GM19035 (cell line): ENCODE data around the gene SPATA13.
"Not testable (repeated sequence)": the region's sequence is repeated elsewhere in the genome, so short reads cannot be mapped to it uniquely, and the experiment has no call there.

Experiments
- ATAC-seq: cut with Tn5 transposase; IDR thresholded peaks from one replicate; pipeline ENCODE4 v1.9.1; 2021; ENCODE audit not compliant: unreplicated experiment

SPATA13 gene

GRCh38 chr13:24160458-24161009, at the start of gene SPATA13:
Gene SPATA13 (plus strand): TSS chr13:24160720. CDS start chr13:24222930, 62,210 bp downstream.
- peak; percentile 80 for ATAC-seq

GRCh38 chr13:24112791-24113190, 47.7 kb upstream of the SPATA13 start:
- no peak for ATAC-seq

GRCh38 chr13:24115671-24116070, 44.8 kb upstream of the SPATA13 start:
- ATAC-seq: no peak

- ATAC-seq: no peak
Observed at GRCh38 chr13:24116131-24116530, 44.4 kb upstream of the SPATA13 start.

GRCh38 chr13:24118576-24118975, 41.9 kb upstream of the SPATA13 start:
- no peak for ATAC-seq

- ATAC-seq: no peak
Observed at GRCh38 chr13:24119626-24120508, 40.7 kb upstream of the SPATA13 start.

GRCh38 chr13:24122045-24122444, 38.5 kb upstream of the SPATA13 start:
- ATAC-seq: not testable (repeated sequence)

- no peak for ATAC-seq
Observed at GRCh38 chr13:24122569-24122968, 38.0 kb upstream of the SPATA13 start.

GRCh38 chr13:24123761-24124160, 36.8 kb upstream of the SPATA13 start:
- ATAC-seq: no peak

- peak; percentile 76 for ATAC-seq
Observed at GRCh38 chr13:24124789-24125476, 35.6 kb upstream of the SPATA13 start.

- ATAC-seq: no peak
Observed at GRCh38 chr13:24127116-24127631, 33.3 kb upstream of the SPATA13 start.

GRCh38 chr13:24128112-24128511, 32.4 kb upstream of the SPATA13 start:
- no peak for ATAC-seq

- ATAC-seq: no peak
Observed at GRCh38 chr13:24128962-24129361, 31.6 kb upstream of the SPATA13 start.

- ATAC-seq: no peak
Observed at GRCh38 chr13:24129914-24130774, 30.4 kb upstream of the SPATA13 start.

GRCh38 chr13:24131749-24132148, 28.8 kb upstream of the SPATA13 start:
- no peak for ATAC-seq

- ATAC-seq: no peak
Observed at GRCh38 chr13:24133021-24133795, 27.3 kb upstream of the SPATA13 start.

- ATAC-seq: no peak
Observed at GRCh38 chr13:24134231-24134630, 26.3 kb upstream of the SPATA13 start.

GRCh38 chr13:24134757-24135156, 25.8 kb upstream of the SPATA13 start:
- ATAC-seq: no peak

GRCh38 chr13:24135674-24136300, 24.7 kb upstream of the SPATA13 start:
- no peak for ATAC-seq
